OCI-LY7 (cell line): ENCODE measurements around the gene STK26.

ENCODE experiments used
- EZH2phosphoT487 ChIP-seq: fragments of 200-600 bp; sonication (generic); IDR thresholded peaks from 2 replicates; pipeline ENCODE4 v1.6.1; 2018; ENCODE audit warnings: low read depth, borderline replicate concordance, mild to moderate bottlenecking, mixed run types, antibody characterized with exemption, low read length, moderate library complexity, mixed read lengths
- TF ChIP-seq, protein P1 (sequence below): fragments of 200-600 bp; sonication (generic); conservative IDR thresholded peaks from 2 replicates; pipeline ENCODE4 v1.5.1; 2014; ENCODE audit warnings: mild to moderate bottlenecking, antibody characterized with exemption, low read length, moderate library complexity, mixed read lengths

- TF ChIP-seq EZH2phosphoT487 = no peak
- TF ChIP-seq, protein P1, sequence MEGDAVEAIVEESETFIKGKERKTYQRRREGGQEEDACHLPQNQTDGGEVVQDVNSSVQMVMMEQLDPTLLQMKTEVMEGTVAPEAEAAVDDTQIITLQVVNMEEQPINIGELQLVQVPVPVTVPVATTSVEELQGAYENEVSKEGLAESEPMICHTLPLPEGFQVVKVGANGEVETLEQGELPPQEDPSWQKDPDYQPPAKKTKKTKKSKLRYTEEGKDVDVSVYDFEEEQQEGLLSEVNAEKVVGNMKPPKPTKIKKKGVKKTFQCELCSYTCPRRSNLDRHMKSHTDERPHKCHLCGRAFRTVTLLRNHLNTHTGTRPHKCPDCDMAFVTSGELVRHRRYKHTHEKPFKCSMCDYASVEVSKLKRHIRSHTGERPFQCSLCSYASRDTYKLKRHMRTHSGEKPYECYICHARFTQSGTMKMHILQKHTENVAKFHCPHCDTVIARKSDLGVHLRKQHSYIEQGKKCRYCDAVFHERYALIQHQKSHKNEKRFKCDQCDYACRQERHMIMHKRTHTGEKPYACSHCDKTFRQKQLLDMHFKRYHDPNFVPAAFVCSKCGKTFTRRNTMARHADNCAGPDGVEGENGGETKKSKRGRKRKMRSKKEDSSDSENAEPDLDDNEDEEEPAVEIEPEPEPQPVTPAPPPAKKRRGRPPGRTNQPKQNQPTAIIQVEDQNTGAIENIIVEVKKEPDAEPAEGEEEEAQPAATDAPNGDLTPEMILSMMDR = no peak
Observed at GRCh38 chrX:132058975-132059374, 35.9 kb downstream of the STK26 start.
